Superior temporal gyrus (tissue), 1 donor: Measurements from ENCODE around the gene ACSS2.
A peak's percentile ranks its signal among the peaks of the same experiment; 100 is the strongest.

Source experiments
- DNase-seq: peaks from one replicate; pipeline ENCODE4 v3.0.0-alpha.2; 2016; ENCODE audit errors: extremely low spot score

ACSS2 gene

GRCh38 chr20:34907616-34908469, 31.4 kb downstream of the ACSS2 start:
- peak; percentile 27 for DNase-seq

GRCh38 chr20:34915131-34915530, 38.7 kb downstream of the ACSS2 start:
- no peak for DNase-seq

GRCh38 chr20:34915749-34916455, 39.5 kb downstream of the ACSS2 start:
- no peak for DNase-seq

GRCh38 chr20:34916774-34917354, 40.5 kb downstream of the ACSS2 start:
- DNase-seq = no peak

- DNase-seq = no peak
These were observed 43.6 kb downstream of the ACSS2 start for GRCh38 chr20:34920055-34920454.

GRCh38 chr20:34921436-34921835, 45.0 kb downstream of the ACSS2 start:
- no peak for DNase-seq

- no peak for DNase-seq
These were observed 46.4 kb downstream of the ACSS2 start for GRCh38 chr20:34922654-34923381.

- DNase-seq = no peak
These were observed 47.0 kb downstream of the ACSS2 start for GRCh38 chr20:34923414-34923813.

- no peak for DNase-seq
These were observed 48.9 kb downstream of the ACSS2 start for GRCh38 chr20:34925341-34925740.

- DNase-seq = no peak
These were observed 49.6 kb downstream of the ACSS2 start for GRCh38 chr20:34925981-34926380.

- no peak for DNase-seq
These were observed 50.2 kb downstream of the ACSS2 start for GRCh38 chr20:34926581-34926980.

GRCh38 chr20:34927736-34928135, 51.3 kb downstream of the ACSS2 start:
- no peak for DNase-seq

GRCh38 chr20:34928411-34928810, 52.0 kb downstream of the ACSS2 start:
- no peak for DNase-seq

- no peak for DNase-seq
These were observed 55.4 kb downstream of the ACSS2 start for GRCh38 chr20:34931771-34932170.

GRCh38 chr20:34938466-34939163, 62.2 kb downstream of the ACSS2 start:
- DNase-seq = peak; percentile 25

GRCh38 chr20:34940081-34940481, 63.7 kb downstream of the ACSS2 start:
- DNase-seq = no peak

GRCh38 chr20:34941226-34941625, 64.8 kb downstream of the ACSS2 start:
- DNase-seq = no peak

- DNase-seq = no peak
These were observed 65.9 kb downstream of the ACSS2 start for GRCh38 chr20:34942301-34942700.

GRCh38 chr20:34943808-34944567, 67.6 kb downstream of the ACSS2 start:
- no peak for DNase-seq

GRCh38 chr20:34945315-34946077, 69.1 kb downstream of the ACSS2 start:
- no peak for DNase-seq
